Thyroid gland (tissue), 4 donors: ENCODE results near the gene RSRC2. TPM values are rescaled to one million over a fixed set of nuclear protein-coding genes. Genes with fewer than 3 reads are reported as not detected.
"Not testable (repeated sequence)": the region's sequence is repeated elsewhere in the genome, so short reads cannot be mapped to it uniquely, and the experiment has no call there.

ENCODE experiments used
- DNase-seq, 2 donors: peaks; one replicate each; pipeline ENCODE4 v3.0.0-alpha.2; 2019
- H3K27ac ChIP-seq, 3 donors: fragments of 200-600 bp; sonication (generic); 1 replicate in 2 of 3; 2 replicates in 1 of 3; pipeline ENCODE4 v1.5.1; 2016 to 2019; ENCODE audit warnings: mild to moderate bottlenecking in 1 of 3, moderate library complexity in 1 of 3
- H3K27me3 ChIP-seq: fragments of 200-600 bp; sonication (generic); one replicate; pipeline ENCODE4 v1.5.1; 2019
- H3K36me3 ChIP-seq, 2 donors: fragments of 200-600 bp; sonication (generic); one replicate each; pipeline ENCODE4 v1.5.1; 2016 to 2019
- H3K4me1 ChIP-seq, 2 donors: fragments of 200-600 bp; sonication (generic); one replicate each; pipeline ENCODE4 v1.5.1; 2017 to 2019
- H3K4me3 ChIP-seq, 3 donors: fragments of 200-600 bp; sonication (generic); replicated peaks in 1 of 3; 1 replicate in 2 of 3; 2 replicates in 1 of 3; pipeline ENCODE4 v1.5.1; 2016; ENCODE audit warnings: mild to moderate bottlenecking in 1 of 3
- H3K9me3 ChIP-seq: fragments of 200-600 bp; sonication (generic); one replicate; pipeline ENCODE4 v1.5.1; 2017
- POLR2A ChIP-seq, 2 donors: fragments of 450-650 bp; IDR thresholded peaks; one replicate each; pipeline ENCODE4 v1.6.1; 2017; ENCODE audit warnings: antibody characterized with exemption in 2 of 2, mild to moderate bottlenecking in 2 of 2, moderate library complexity in 1 of 2
- WGBS, 2 donors: methylation state at CpG; one replicate each; pipeline ENCODE4 v1.1.5; 2017; 5-methylcytosine and 5-hydroxymethylcytosine counted together
- intact Hi-C: fragments of 100-400 bp; cut with DNase I; formaldehyde crosslinking; loops from one replicate; pipeline ENCODE4 v1.15.1; 2023
- total RNA-seq, 4 donors: library from RNA; depleted of rRNA; stranded (reverse); fragments of >200 nt; gene quantifications; one replicate each; pipeline ENCODE4 v1.2.3, GENCODE V29; 2016
- TF ChIP-seq, protein P1 (sequence below), 6 experiments: fragments of 200-600 bp in 3 of 6; fragments of 450-650 bp in 3 of 6; sonication (generic) in 3 of 6; IDR thresholded peaks; one replicate each; pipeline ENCODE4 v1.5.1; 2016 to 2019; ENCODE audit warnings: antibody characterized with exemption in 6 of 6, mild to moderate bottlenecking in 2 of 6, inconsistent platforms in 1 of 6, moderate library complexity in 1 of 6

The RSRC2 gene
- total RNA-seq, 4 donors from 2014 or later = 70.4 to 93.2 (median 87.5) TPM

DNA sequence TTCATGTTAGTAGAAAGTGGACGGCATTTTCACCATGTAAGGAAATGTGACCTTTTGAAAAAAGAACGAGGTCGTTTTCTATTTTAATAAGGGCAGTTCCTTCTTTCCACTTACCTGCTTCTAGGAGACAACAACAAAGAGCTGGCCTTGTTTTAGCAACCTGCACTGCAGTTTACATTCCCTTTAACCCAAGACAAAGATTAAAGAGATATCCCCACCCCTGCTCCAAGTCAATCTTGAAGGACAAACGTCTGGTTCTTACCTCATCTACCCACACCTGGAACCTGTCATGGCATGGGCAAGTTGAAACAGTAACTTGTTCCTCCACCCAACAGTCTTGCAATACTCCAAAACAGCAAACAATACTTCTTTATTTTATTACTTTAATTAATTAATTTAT lies 58.8 kb downstream of the RSRC2 start:
- DNase-seq = no peak
- Histone ChIP-seq H3K27ac (peak overlapping the region; percentile 24 to 66 (median 44)), H3K4me1 (peaks cover 6 to 14% of the 10 kb centered on the region in 2 donors), H3K4me3 (no peak overlapping the region), H3K27me3 (no peaks in the 10 kb centered on the region), H3K36me3 (peaks cover 0 to under 1% of the 10 kb centered on the region in 2 donors), H3K9me3 (no peaks in the 10 kb centered on the region)
- no peak for TF ChIP-seq POLR2A (IDR thresholded peaks at IDR 0.05)
- TF ChIP-seq, protein P1, sequence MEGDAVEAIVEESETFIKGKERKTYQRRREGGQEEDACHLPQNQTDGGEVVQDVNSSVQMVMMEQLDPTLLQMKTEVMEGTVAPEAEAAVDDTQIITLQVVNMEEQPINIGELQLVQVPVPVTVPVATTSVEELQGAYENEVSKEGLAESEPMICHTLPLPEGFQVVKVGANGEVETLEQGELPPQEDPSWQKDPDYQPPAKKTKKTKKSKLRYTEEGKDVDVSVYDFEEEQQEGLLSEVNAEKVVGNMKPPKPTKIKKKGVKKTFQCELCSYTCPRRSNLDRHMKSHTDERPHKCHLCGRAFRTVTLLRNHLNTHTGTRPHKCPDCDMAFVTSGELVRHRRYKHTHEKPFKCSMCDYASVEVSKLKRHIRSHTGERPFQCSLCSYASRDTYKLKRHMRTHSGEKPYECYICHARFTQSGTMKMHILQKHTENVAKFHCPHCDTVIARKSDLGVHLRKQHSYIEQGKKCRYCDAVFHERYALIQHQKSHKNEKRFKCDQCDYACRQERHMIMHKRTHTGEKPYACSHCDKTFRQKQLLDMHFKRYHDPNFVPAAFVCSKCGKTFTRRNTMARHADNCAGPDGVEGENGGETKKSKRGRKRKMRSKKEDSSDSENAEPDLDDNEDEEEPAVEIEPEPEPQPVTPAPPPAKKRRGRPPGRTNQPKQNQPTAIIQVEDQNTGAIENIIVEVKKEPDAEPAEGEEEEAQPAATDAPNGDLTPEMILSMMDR (IDR thresholded peaks at IDR 0.05) = no peak
- WGBS, 2 donors = 31 to 44% methylated on average over 4 of the region's 4 CpGs
- intact Hi-C loops = no loop called here

DNA sequence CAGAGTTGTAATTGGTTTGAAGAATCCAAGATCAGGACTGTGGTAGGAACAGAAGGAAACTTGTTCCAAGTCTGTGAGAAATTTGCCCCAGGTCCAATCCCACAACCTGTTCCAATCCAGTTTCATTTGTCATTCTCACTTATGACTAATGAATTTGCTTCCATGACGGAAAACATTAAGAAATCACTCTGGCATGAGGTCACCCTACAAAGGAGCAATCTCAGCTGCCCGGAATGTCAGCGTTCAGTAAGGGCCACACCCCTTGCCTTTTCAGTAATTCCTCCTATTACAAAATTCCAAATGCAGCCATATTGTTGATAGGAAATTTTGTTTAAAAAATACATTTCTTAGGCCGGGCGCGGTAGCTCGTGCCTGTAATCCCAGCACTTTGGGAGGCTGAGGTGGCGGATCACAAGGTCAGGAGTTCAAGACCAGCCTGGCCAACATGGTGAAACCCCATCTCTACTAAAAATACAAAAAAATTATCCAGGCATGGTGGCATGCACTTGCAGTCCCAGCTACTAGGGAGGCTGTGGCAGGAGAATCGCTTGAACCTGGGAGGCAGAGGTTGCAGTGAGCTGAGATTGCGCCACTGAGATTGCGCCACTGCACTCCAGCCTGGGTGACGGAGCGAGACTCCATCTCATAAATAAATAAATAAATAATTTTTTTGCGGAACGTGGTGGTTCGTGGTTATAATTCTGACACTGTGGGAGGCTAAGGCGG lies 62.3 kb downstream of the RSRC2 start:
- intact Hi-C loops, H3K36me3 ChIP-seq, DNase-seq, H3K27me3 ChIP-seq, H3K4me3 ChIP-seq, H3K9me3 ChIP-seq: not testable (repeated sequence)
- Histone ChIP-seq H3K4me1 (peaks cover 9 to 14% of the 10 kb centered on the region in 2 donors), H3K27ac (peak overlapping the region in 2 of 3 donors; percentile 40 to 44)
- 87 to 91% methylated on average over 17 of the region's 17 CpGs for WGBS, 2 donors

DNA sequence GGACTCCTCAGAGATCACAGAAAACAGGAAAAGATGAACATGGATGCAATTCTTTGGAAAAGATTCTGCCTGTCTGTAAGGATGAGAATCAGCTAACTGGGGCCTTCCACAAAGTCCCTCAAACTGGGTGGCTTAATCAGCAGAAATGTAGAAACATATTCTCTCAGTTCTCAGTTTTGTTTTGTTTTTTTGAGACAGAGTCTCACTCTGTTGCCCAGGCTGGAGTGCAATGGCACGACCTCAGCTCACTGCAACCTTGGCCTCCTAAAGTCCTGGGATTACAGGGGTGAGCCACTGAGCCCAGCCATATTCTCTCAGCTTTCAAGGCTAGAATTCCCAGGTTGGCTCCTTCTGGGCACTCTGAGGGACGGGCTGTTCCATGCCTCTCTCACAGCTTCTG lies 66.1 kb downstream of the RSRC2 start:
- intact Hi-C loops = no loop called here

DNA sequence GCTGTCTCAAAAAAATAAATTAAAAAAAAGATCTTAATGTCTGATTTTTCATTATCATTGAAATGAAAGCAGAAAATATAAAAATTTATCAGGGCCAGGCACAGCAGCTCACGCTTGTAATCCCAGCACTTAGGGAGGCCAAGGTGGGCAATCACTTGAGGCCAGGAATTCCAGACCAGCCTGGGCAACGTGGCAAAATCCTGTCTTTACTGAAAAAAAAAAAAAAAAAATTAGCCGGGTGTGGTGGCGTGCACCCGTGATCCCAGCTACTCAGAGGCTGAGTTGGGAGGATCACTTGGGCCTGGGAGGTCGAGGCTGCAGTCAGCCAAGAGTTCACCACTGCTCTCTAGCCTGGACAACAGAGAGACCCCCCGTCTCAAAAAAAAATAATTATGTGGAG lies 66.7 kb downstream of the RSRC2 start:
- Histone ChIP-seq H3K4me1 (peaks cover 15 to 17% of the 10 kb centered on the region in 2 donors), H3K27ac (peak overlapping the region; percentile 80 to 87 (median 84)), H3K36me3 (no peaks in the 10 kb centered on the region), H3K27me3 (no peaks in the 10 kb centered on the region), H3K9me3 (no peaks in the 10 kb centered on the region), H3K4me3 (no peak overlapping the region)
- intact Hi-C loops = no loop called here
- 86 to 88% methylated on average over 7 of the region's 7 CpGs for WGBS, 2 donors
- TF ChIP-seq POLR2A (IDR thresholded peaks at IDR 0.05) = no peak
- TF ChIP-seq, protein P1 (IDR thresholded peaks at IDR 0.05) = no peak
- DNase-seq = no peak

More for the DNA sequence above, 66.1 kb downstream of the RSRC2 start:
- TF ChIP-seq, protein P1 (IDR thresholded peaks at IDR 0.05) = no peak
- TF ChIP-seq POLR2A (IDR thresholded peaks at IDR 0.05) = no peak
- Histone ChIP-seq H3K27ac (peak overlapping the region; percentile 18 to 87 (median 84)), H3K4me1 (peaks cover 15 to 17% of the 10 kb centered on the region in 2 donors), H3K27me3 (no peaks in the 10 kb centered on the region), H3K36me3 (no peaks in the 10 kb centered on the region), H3K9me3 (no peaks in the 10 kb centered on the region), H3K4me3 (no peak overlapping the region)
- 55 to 60% methylated on average over 2 of the region's 2 CpGs for WGBS, 2 donors
- no peak for DNase-seq

DNA sequence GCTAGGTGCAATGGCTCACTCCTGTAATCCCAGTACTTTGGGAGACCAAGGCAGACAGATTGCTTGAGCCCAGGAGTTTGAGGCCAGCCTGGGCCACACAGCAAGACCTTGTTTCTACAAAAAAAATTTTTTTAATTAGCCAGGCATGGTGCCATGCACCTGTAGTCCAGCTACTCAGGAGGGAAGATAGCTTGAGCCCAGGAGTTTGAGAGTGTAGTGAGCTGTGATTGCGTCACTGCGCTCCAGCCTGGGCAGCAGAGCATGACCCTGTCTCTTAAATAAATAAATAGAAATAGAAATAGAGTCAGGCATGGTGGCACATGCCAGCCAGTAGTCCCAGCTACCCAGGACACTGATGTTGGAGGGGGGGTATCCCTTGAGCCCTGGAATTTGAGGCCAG lies 67.5 kb downstream of the RSRC2 start:
- Histone ChIP-seq H3K4me3 (no peak overlapping the region), H3K4me1 (peaks cover 18 to 21% of the 10 kb centered on the region in 2 donors), H3K36me3 (no peaks in the 10 kb centered on the region), H3K27ac (peak overlapping the region; percentile 80 to 87 (median 84)), H3K9me3 (no peaks in the 10 kb centered on the region), H3K27me3 (no peaks in the 10 kb centered on the region)
- peak; percentile 93 to 94 for DNase-seq
- WGBS, 2 donors = 17 to 27% methylated on average over 2 of the region's 2 CpGs
- TF ChIP-seq POLR2A (IDR thresholded peaks at IDR 0.05) = no peak
- TF ChIP-seq, protein P1 (IDR thresholded peaks at IDR 0.05) = no peak
- intact Hi-C loops = loop anchor here (5.0 kb wide), 1 partner anchor 57 kb away; no protein-coding TSS in a partner anchor
